Measurements from ENCODE around the gene DUOX1.
"Not testable (repeated sequence)": the region's sequence is repeated elsewhere in the genome, so short reads cannot be mapped to it uniquely, and the experiment has no call there.

DUOX1 gene

GRCh38 chr15:45121706-45122417, 7.9 kb upstream of the DUOX1 start:
- peak; percentile 53 for DNase-seq (ENCODE audit: low spot score)

DNA sequence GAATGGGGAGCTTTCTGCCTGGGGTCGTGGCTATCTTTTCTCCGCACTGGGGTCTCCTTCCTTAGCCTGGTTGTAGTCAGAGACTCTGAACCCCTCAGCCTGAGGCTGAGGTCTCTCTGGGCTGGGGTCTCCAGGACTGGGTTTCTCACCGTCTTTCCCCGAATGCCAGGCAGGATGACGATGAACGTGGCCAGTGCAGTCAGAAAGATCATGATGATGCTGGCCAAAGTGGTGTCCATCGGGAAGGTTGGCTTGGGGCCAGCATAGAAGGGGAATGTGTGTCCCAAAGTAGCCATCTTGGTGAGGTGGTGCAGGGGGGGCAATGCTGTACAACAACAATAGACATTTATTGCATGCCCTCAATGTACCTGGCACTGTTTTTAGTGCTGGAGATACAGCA, 7.1 kb upstream of the DUOX1 start:
- no peak for DNase-seq (ENCODE audit: low spot score)

- DNase-seq (ENCODE audit: low spot score): no peak
These were observed 6.4 kb upstream of the DUOX1 start for GRCh38 chr15:45123397-45123796.

DNA sequence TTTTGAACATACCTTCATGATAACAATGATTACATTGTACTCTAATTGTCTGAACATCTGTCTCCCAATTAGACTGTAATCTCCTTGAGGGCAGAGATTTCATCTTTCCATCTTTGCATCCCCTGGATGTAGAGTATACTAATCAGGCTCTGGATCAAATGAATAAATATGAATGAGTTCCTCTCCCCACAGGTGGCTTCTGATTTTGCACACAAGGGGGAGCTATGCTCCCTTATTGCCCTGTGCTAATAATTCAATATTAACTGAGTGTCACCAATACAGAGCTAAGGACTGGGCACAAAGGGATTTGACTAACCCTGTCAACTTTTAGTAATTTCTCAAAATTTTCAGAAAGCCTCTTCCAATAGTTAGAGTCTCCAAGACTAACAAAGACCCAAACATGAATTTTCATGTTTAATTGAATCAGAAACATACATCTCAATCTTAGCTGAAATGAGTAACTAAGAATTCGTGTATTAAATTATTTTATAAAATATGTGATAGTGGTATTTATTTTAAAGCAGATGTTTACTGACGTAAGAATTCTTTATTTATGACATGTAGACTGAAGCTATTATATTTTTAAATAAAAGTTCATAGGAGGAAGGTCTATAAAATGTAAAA, 3.1 kb upstream of the DUOX1 start:
- peak; percentile 48 for DNase-seq (ENCODE audit: low spot score)

DNA sequence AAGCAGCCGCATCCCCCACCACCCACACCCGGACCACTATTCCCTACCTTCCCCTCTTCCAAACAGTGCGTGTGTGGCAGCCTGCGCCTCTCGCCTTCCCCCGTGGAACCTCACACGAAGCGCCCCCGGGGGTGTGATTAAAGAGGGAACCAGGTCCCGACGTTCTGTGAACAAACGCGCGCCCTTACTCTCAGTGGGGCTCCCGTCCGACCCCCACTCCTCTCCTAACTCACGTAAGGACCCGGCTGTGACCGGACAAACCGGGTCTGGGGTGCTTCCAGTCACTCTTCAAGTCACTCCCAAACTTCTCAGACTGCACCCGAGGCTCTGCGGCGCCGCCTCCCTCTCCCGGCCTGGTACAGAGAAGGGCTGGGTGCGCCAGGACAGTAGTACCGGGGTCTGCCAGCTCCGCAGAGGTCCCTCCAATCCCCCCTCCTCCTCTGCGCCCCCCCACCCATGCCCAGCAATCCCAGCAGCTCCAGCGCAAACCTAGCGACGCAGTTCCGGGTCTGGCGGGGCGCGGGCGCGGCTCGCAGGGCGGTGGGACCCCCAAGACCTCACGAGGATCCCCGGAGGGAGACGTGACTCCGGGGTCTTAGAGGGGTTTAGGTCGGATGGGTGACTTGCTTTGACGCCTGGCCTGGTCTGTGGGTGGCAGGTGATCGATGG, 689 bp upstream of the DUOX1 start:
- no peak for DNase-seq (ENCODE audit: low spot score)

- no peak for DNase-seq (ENCODE audit: low spot score)
These were observed 652 bp downstream of the DUOX1 start for GRCh38 chr15:45130291-45131000.

GRCh38 chr15:45131510-45131909, 1.7 kb downstream of the DUOX1 start:
- DNase-seq (ENCODE audit: low spot score): no peak

- DNase-seq (ENCODE audit: low spot score): no peak
These were observed 3.2 kb downstream of the DUOX1 start for GRCh38 chr15:45132844-45133560.

GRCh38 chr15:45133561-45133920, 3.7 kb downstream of the DUOX1 start:
- DNase-seq (ENCODE audit: low spot score): no peak

DNA sequence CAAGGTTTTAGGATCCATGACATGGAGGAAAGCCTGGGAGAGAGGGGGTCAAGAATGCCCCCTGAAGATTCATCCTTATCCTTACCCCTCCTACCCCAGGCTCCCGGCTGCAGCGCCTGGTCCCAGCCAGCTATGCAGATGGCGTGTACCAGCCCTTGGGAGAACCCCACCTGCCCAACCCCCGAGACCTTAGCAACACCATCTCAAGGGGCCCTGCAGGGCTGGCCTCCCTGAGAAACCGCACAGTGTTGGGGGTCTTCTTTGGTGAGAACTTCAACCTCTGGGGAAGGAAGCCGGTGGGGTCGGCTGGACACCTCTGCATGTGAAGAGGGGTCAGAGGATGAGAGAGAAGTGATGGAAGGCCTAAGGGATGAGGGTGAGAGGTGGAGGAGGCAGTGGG, 4.3 kb downstream of the DUOX1 start:
- no peak for DNase-seq (ENCODE audit: low spot score)

- DNase-seq (ENCODE audit: low spot score): no peak
These were observed 5.1 kb downstream of the DUOX1 start for GRCh38 chr15:45134682-45135604.

GRCh38 chr15:45135705-45136377, 6.0 kb downstream of the DUOX1 start:
- not testable (repeated sequence) for DNase-seq (ENCODE audit: low spot score)

DNA sequence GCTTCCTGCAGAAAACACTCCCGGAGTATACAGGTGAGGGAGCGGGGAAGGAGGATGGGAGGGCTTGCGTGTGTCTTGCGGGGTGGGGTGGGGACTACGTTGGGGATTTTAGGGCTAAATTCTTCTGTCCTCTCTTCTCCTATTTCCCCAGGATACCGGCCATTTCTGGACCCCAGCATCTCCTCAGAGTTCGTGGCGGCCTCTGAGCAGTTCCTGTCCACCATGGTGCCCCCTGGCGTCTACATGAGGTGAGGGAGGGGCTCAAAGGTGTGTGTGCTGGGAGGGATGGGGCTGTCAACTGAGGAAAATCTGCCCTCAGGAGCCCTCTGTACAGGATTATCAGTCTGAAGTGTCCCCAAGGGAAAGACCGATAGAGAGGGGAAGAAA, 6.6 kb downstream of the DUOX1 start:
- DNase-seq (ENCODE audit: low spot score): no peak

- DNase-seq (ENCODE audit: low spot score): no peak
These were observed 7.9 kb downstream of the DUOX1 start for GRCh38 chr15:45137703-45138102.

- DNase-seq (ENCODE audit: low spot score): no peak
These were observed 9.3 kb downstream of the DUOX1 start for GRCh38 chr15:45138814-45139765.

GRCh38 chr15:45139770-45140169, 10.0 kb downstream of the DUOX1 start:
- DNase-seq (ENCODE audit: low spot score): no peak

DNA sequence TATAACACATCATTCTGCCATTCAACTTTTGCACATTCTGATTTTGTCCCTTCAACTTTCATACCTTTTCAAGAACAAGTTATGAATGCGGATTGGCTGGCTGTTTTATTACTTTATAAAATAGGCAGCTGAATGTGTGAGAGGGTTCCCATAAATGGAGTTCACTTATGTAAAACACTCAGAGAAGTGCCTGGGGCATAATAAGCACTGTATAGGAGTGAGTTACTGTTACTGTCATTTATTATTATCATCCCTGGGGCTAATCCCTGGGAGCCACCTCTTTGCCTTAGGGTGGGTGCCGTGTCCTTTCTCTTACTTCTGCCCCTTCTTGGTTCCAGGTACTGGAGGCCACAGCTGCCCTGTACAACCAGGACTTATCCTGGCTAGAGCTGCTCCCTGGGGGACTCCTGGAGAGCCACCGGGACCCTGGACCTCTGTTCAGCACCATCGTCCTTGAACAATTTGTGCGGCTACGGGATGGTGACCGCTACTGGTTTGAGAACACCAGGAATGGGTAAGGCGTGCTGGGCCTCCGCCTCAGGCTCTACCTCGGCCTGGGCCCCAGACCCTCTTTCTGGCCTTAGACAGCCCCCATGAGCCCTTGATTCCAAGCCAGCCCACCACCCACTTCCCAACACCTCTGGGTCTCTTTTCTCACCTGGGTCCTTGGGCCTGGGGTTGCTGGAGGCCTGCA, 10.9 kb downstream of the DUOX1 start:
- no peak for DNase-seq (ENCODE audit: low spot score)

GRCh38 chr15:45141386-45141785, 11.6 kb downstream of the DUOX1 start:
- no peak for DNase-seq (ENCODE audit: low spot score)

- DNase-seq (ENCODE audit: low spot score): no peak
These were observed 13.3 kb downstream of the DUOX1 start for GRCh38 chr15:45143056-45143455.
